Measurements from ENCODE around the gene VTI1B.
"Not testable (repeated sequence)": the region's sequence is repeated elsewhere in the genome, so short reads cannot be mapped to it uniquely, and the experiment has no call there.

The VTI1B gene

GRCh38 chr14:67626131-67626530 lies 48.3 kb downstream of the VTI1B start:
- not testable (repeated sequence) for DNase-seq

- no peak for DNase-seq
These were observed 51.3 kb downstream of the VTI1B start for GRCh38 chr14:67623114-67623513.

- DNase-seq: no peak
These were observed 51.8 kb downstream of the VTI1B start for GRCh38 chr14:67622675-67623074.

GRCh38 chr14:67620217-67620785 lies 54.1 kb downstream of the VTI1B start:
- DNase-seq: no peak

- peak; percentile 95 to 98 for DNase-seq
These were observed 54.8 kb downstream of the VTI1B start, which contains the start of gene ARG2 for GRCh38 chr14:67619446-67620216. Gene ARG2, plus strand, starts transcription at chr14:67619920. Its CDS starts 58 bp downstream, at chr14:67619978.

GRCh38 chr14:67618617-67619063 lies 55.8 kb downstream of the VTI1B start:
- DNase-seq: no peak

GRCh38 chr14:67610491-67610890 lies 63.9 kb downstream of the VTI1B start:
- no peak for DNase-seq

GRCh38 chr14:67609642-67610310 lies 64.7 kb downstream of the VTI1B start:
- DNase-seq: no peak

GRCh38 chr14:67607646-67608045 lies 66.8 kb downstream of the VTI1B start:
- DNase-seq: no peak

- DNase-seq: no peak
These were observed 71.4 kb downstream of the VTI1B start for GRCh38 chr14:67602995-67603545.

- no peak for DNase-seq
These were observed 72.4 kb downstream of the VTI1B start for GRCh38 chr14:67602076-67602475.

GRCh38 chr14:67600562-67600974 lies 73.9 kb downstream of the VTI1B start:
- DNase-seq: not testable (repeated sequence)

GRCh38 chr14:67599698-67600561 lies 74.5 kb downstream of the VTI1B start, which contains the start of gene PIGH:
Gene PIGH, minus strand, starts transcription at chr14:67600268. Its CDS starts 65 bp downstream, at chr14:67600203.
- peak; percentile 92 to 93 for DNase-seq

Data from stimulated activated CD4-positive, alpha-beta T cell treated with anti-CD3 and anti-CD28 coated beads, Interleukin-4, amount 100 ng/mL, for 4 hours (primary cell).